HuH-7.5 (cell line): Measurements from ENCODE around the gene FBRSL1.
"Not testable (repeated sequence)": the region's sequence is repeated elsewhere in the genome, so short reads cannot be mapped to it uniquely, and the experiment has no call there.

Experiments
- DNase-seq: peaks from one replicate; pipeline ENCODE4 v3.0.0; 2011; ENCODE audit warnings: low spot score

Gene FBRSL1

DNA sequence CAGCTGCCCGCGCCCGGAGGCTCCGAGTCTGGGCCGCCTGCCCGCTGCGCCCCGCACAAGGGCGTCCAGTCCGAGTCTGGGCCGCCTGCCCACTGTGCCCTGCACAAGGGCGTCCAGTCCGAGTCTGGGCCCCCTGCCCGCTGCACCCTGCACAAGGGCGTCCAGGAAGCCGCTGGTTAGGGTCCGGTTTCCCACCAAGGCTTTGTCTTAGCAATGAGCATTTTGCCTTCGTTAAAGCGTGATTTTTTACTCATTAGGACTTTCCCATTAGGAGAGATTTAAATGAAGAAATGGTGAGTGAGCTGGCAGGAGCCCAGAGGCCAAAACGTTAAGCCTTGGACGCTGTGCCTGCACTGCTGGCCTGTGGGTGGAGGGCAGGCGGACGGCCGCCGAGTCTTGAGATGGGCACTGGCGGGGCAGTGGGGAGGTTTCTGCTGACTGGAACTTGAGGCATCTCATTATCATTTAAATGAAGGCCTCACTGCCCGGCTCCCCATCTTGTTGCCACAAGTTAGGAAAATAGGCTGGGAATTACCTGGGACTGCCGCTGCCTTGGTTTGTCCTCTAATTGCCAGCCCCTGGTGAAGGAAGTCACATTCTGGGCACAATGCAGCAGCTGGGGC is 36.0 kb downstream of the FBRSL1 start:
- no peak for DNase-seq

DNA sequence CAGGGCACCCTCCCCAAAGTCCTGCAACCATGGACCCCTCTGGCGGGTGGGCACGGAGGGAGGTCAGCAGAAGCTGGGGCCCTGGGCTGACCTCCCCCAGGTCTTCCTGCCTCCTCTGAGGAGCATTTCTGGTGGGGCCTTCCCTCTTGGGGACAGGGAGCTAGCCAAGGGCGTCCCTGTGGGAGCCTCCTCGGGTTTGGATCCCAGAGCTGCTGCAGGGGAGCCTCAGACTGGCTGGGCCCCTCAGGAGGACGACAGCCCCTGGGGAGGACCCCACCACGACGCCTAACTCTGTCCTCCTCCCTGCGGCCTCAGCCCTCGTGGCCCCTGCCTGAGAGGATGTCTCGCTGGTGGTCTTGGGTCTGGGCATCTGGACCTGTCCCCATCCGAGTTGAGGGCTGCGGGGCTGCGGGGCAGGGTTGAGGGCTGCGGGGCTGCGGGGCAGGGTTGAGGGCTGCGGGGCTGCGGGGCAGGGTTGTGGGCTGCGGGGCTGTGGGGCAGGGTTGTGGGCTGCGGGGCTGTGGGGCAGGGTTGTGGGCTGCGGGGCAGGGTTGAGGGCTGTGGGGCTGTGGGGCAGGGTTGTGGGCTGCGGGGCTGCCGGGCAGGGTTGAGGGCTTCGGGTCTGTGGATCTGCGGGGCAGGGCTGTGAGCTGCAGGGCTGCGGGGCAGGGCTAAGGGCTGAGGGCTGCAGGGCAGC is 37.4 kb downstream of the FBRSL1 start:
- no peak for DNase-seq

DNA sequence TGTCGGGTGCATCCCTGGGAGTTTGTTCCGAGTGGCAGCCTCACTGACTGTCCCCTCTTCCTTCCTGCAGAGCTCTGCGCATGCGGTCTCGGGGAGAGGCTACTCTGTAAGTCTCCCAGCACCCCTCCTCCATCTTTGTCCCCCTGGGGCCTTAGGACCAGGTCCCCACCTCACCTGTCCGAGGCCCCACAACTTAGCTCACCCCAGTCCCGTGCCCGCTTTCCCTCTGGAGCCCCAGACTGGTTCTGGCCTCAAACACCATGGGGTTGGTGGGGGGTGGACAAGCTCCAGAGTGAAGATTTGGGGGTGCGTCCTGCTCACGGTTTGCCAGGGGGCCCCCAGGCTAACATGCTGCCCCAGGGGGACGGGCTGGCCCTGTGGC is 37.9 kb downstream of the FBRSL1 start:
- DNase-seq, result no peak

DNA sequence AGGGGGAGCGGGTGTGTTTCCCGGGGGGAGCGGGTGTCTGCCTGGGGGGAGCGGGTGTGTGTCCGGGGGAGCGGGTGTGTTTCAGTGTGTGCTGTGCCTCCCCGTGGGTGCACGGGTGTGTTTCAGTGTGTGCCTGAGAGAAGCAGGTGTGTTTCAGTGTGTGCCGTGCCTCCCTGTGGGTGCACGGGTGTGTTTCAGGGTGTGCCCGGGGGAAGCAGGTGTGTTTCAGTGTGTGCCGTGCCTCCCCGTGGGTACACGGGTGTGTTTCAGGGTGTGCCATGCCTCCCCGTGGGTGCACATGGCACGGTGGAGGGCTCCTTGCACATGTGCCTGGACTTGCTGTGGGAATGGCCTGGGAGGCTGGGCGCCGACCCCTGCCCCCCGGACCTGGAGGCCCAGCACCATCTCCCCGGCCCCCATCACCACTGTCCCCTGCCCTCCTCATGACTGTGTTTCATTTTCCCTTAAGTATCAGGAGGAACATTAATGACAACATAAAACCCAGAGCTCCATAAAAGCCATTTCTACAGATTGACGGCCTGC is 38.7 kb downstream of the FBRSL1 start:
- no peak for DNase-seq

DNA sequence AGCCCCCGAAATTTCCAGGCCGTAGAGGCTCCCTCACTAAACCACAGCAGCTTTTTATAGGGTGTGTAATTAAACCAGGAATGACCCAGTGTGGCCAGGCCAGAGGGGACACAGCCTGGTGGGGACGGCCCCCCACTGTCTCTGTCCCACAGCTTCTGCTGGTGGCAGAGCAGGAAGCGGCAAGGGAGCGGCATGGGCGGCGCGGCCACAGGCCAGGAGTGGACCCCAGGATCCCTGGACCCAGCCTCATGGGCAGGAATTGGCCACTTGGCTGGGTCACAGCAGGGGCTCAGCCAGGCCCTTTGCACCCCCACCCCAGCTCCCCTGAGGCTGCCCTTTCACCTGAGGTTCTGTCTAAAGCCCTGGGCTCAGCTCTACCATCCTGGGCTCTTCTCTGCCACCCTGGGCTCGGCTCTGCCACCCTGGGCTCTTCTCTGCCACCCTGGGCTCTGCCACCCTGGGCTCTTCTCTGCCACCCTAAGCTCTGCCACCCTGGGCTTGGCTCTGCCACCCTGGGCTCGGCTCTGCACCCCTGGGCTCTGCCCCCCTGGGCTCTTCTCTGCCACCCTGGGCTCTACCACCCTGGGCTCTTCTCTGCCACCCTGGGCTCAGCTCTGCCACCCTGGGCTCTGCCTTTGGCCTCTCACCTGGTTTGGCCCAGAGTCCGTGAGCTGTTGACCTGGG is 39.3 kb downstream of the FBRSL1 start:
- no peak for DNase-seq

DNA sequence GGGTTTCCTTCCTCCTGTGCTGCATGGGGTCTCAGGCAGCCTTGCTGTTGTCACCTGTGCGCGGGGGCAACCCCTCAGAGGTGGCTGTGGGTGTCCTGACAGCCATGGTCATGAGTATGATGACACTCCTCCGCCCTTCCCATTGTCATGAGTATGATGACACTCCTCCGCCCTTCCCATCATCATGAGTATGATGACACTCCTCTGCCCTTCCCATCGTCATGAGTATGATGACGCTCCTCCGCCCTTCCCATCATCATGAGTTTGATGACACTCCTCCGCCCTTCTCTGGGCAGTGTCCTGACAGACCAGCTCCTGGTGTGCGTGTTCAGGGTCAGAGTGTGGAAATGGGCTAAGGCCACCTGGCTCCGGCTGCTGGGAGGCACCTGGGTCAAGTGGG is 40.0 kb downstream of the FBRSL1 start:
- DNase-seq, result no peak

DNA sequence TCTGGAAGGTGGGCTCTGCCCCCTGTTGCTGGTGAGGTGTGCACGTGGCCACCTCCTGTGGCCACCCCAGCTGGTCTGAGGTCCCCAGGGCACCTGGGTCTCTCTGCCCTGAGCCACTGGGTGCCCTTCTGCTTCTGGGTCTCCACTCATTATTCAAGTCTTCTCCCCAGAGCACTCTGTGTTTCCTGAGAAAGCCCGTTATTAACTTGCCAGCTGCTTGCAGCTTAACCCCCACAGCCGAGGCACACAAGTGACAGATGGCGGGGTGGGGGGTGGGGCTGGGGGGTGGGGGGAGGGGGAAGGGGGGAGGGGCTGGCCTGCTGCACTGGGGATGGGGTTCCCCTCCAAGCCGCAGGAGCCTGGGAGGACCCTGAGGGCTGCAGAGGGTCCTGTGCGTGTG is 40.5 kb downstream of the FBRSL1 start:
- DNase-seq, result no peak

DNA sequence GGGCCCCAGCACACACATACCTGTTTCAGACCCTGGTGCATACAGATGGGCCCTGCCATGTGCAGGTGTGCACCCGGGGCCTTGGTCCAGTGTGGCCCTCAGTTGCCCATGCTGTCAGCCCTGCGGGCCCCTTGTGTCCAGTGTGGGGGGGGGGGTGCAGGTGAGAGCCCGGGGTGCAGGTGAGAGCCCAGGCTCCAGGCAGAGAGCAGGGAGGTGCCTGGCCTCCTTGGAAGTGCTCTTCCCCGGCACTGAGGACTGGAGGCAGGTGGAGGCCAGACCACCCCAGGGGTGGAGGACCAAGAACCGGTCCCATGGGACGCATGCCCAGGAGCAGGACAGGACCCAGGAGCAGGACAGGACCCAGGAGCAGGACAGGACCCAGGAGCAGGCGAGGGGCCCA is 40.9 kb downstream of the FBRSL1 start:
- no peak for DNase-seq

DNA sequence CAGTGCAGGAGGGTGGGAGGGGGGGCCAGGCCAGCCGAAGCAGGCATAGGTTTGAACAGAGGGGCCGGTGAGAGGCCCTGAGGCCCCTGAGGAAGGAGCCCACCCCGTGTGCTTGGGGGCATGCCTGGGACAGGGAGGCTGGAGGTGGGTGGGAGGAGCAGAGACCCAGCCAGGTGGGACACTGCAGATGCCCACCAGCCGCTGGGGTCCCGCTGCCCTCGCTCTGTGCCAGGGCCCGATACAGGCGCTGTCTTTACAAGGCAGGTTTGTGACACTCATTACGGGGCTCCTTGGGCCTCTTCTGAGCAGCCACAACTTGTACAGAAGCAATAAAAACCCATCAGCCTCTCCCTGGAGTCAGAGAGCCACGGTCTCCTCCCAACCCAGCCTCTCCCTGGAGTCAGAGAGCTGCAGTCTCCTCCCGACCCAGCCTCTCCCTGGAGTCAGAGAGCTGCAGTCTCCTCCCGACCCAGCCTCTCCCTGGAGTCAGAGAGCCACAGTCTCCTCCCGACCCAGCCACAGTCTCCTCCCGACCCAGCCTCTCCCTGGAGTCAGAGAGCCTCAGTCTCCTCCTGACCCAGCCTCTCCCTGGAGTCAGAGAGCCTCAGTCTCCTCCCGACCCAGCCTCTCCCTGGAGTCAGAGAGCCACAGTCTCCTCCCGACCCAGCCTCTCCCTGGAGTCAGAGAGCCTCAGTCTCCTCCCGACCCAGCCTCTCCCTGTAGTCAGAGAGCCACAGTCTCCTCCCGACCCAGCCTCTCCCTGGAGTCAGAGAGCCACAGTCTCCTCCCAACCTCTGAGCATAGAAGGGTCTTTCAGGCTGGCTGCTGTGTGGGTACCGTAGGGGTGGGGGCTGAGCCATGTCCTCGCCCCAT is 43.0 kb downstream of the FBRSL1 start:
- not testable (repeated sequence) for DNase-seq

DNA sequence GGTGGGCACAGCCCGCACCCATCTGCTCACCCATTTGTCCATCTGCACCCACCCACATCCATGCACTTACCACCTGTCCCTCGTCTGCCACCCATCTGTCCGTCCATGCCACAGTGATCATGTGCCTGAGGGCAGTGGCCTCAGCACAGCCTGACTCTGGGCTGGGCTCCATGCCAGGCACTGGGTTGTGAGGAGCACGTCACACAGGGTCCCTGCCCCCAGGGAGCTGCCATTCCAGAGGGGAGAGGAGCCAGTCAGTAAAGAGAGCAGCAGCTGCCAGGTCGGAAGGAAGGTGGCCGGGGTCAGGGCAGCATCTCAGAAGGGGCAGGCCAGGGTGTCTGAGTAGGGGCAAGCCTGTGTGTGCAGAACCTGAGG is 43.6 kb downstream of the FBRSL1 start:
- no peak for DNase-seq

DNA sequence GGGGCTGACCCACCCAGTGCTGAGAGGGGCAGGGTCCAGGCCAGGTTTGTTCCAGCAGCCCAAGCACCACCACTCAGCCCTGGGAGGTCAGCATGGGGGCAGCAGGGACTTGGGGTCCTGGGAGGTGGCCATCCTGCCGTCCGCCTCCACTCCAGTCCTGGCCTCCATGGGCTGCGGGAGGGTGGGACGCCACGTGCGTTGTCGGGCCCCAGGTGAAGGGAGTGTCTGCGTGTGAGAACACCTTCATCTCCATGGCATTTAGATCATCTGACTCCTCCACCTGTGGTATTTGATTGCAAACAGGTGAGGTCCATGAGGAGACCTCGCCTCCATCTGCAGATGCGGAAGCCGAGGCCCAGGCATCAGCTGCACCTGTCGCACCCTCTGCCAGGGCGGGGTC is 44.1 kb downstream of the FBRSL1 start:
- DNase-seq, result no peak

DNA sequence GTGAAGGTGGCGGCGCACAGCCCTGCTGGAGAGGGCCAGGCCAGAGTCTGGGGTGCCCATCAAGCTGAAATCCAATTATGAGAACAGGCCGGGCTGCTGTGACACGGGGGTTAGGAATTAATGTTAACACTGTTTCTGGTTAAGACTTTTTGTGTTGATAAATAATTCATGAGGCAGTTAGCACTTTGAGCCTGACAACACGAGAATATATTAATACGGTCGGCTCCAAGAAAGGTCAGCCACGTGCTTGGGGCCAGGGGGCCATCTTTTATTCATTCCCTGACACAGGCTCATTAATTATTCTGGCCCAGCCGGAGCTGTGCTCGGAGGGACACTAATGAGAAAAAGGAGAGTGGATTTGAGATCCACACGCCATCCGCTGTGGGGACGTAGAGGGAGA is 45.1 kb downstream of the FBRSL1 start:
- DNase-seq, result no peak

DNA sequence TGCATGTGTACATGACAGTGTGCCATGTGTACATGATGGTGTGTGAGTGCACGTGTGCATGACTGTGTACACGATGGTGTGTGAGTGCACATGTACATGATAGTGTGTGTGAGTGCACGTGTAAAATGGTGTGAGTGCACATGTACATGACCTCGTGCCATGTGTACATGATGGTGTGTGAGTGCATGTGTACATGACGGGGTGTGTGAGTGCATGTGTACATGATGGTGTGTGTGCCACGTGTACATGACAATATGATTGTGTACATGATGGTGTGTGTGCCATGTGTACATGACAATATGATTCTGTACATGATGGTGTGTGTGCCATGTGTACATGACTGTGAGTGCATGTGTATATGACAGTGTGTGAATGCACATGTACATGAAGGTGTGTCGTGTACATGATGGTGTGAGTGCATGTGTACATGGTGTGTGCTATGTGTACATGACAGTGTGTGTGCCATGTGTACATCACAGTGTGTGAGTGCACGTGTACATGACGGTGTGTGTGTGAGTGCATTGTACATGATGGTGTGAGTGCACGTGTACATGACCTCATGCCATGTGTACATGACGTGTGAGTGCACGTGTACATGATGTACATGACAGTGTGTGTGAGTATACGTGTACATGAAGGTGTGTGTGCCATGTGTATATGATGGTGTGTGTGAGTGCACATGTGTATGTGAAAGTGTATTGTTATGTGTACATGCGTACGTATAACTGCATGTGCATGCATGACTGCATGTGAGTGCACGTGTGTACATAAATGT is 46.3 kb downstream of the FBRSL1 start:
- DNase-seq, result no peak

DNA sequence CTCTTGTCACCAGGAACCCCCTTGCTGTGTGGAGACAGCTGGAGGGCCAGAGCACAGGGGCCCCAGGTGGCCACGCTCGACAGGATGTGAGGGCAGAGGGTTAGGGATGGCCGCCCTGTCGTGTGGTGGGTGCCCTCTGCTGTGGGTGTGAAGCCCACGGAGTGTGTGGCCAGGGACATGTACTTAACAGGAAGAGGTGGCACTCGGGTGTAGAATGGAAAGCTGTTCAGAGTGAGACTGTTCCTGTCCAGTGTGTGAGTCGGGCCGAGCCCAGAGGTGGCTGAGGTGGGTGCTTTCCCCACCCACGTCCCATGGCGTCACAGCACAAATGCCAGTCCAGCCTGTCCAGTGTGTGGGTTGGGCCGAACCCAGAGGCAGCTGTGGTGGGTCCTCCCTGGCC is 47.1 kb downstream of the FBRSL1 start:
- no peak for DNase-seq

DNA sequence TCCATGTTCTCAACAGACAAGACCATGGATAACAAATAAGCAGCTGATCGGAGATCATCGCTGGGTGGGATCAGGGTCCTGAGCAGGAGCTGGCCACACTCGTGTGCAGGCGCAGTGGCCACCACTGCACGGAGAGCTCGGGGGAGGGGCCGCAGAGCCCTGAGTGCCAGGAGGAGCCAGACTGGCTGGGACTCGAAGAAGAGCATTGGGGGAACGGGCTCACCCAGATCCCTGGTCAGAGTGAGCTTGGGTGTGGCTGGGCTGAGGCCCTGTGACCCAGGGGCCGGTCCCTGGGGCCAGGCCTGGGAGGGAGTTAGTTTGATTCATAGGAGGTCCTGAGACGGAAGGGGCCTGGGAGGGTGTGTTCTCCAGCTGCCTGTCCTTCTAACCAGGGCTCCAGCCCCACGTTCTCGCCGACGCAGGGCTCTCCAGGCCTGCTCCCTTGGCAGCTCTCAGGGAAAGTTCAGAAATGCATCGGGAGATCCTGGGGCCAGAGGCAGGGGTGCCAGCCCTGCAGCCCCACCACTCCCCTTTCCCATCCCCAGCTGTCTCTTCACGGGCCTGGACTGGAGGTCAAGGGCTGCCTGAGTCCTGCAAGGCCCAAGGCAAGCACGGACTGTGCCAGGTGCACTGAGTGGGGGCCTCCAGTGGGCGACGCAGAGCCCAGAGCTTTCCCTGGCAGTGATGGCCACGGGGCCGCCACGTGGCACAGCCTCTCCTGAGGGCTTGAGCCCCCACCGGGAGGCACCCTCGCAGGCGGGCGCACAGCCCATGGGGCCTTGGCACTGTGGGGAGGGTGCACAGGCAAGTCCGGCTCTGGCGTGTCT is 48.1 kb downstream of the FBRSL1 start:
- DNase-seq, result no peak

DNA sequence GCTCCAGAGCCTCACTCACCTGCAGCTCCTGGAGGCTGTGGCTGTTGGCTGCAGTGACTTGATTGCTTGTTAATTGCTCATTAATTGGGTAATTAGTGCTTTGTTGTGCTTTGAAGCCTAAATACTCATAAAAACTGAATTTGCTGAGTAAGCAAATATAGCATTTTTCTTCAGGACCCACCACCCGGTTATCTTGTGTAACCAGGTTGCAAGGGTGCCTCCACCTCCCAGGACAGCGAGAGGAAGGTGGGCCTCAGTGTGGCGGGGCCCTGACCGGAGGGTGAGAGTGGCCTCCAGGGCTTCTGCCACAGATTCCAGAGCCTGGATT is 48.7 kb downstream of the FBRSL1 start:
- DNase-seq, result no peak

DNA sequence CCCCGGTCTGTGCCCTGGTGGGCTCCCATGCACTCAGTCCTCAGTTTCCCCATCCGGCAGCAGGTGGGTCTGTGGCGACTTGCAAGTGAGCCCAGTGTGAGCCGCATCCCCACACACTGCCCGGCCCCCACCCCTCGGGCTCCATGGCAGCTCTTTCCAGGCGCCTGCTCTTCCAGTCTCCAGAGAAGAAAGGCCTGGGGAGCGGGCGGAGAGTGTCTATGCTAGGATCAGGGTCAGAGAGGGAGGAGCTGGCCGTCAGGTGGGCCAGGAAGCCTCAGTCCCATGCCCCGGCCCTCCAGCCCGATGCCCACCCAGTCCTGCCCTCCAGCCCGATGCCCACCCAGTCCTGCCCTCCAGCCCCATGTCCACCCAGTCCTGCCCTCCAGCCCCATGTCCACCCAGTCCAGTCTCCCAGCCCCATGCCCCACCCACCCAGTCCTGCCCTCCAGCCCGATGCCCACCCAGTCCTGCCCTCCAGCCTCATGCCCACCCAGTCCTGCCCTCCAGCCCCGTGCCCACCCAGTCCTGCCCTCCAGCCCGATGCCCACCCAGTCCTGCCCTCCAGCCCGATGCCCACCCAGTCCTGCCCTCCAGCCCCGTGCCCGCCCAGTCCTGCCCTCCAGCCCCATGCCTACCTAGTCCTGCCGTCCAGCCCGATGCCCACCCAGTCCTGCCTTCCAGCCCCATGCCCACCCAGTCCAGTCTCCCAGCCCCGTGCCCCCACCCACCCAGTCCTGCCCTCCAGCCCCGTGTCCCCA is 49.2 kb downstream of the FBRSL1 start:
- DNase-seq, result no peak

DNA sequence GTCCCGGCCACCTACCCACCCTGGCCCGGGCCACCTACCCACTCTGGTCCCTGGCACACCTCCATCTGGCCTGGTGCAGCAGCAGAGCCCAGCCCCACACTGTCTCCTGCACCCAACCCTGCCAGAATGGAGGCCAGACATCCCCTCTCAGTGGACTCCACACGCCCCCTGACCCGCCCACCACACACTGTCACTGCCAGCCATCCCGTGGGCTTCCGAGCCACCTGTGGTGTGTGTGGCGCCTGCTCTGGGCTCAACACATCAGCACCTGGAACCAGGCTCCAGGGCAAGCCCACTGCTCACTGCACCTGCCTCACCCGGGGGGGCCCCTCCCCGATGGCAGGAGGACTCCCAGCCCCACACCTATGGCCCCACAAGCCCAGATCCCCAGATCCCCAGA is 50.5 kb downstream of the FBRSL1 start:
- DNase-seq, result no peak

DNA sequence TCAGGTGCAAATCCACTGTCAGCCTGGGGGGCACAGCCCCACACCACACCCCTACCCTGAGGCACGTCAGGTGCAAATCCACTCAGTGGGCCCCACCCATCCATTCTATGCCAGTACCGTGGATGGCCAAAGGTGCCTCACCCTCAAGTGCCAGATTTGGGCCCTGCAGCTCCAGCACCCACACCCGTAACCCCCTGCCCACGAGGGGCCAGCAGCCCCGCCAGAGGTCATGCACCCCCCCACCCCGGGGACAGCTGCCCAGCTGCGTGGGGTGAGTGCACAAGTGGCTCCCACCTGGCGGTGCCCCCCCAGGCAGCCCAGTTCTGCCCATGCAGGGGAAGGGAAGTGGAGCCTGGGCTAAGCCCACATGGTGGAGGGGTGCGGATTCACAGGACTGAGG is 51.2 kb downstream of the FBRSL1 start:
- no peak for DNase-seq

DNA sequence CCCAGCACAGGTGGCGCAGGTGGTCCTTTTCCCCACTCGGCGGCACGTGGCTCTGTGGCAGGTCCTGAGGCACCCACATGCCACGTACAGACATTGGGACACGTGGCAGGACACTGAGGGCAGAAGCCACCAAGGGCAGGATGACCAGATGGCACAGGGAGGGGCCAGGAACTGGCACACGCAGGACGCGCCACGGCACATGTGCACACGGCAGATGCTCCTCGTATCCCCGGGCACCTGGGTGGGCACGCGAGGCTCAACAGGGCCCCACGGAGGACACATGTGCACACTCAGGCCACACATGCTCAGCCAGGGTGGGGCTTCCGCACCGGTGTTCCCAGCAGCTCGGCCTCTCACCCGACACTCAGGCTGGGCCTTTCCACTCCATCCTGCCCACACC is 52.0 kb downstream of the FBRSL1 start:
- DNase-seq, result no peak
